SHP77 (cell line): Measurements from ENCODE around the gene C1orf94.

Experiments
- DNase-seq, 2 experiments: peaks; one replicate each; lab custom pipeline; 2025; lab: John Stamatoyannopoulos, UW

Gene C1orf94, protein sequence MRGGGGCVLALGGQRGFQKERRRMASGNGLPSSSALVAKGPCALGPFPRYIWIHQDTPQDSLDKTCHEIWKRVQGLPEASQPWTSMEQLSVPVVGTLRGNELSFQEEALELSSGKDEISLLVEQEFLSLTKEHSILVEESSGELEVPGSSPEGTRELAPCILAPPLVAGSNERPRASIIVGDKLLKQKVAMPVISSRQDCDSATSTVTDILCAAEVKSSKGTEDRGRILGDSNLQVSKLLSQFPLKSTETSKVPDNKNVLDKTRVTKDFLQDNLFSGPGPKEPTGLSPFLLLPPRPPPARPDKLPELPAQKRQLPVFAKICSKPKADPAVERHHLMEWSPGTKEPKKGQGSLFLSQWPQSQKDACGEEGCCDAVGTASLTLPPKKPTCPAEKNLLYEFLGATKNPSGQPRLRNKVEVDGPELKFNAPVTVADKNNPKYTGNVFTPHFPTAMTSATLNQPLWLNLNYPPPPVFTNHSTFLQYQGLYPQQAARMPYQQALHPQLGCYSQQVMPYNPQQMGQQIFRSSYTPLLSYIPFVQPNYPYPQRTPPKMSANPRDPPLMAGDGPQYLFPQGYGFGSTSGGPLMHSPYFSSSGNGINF

DNA sequence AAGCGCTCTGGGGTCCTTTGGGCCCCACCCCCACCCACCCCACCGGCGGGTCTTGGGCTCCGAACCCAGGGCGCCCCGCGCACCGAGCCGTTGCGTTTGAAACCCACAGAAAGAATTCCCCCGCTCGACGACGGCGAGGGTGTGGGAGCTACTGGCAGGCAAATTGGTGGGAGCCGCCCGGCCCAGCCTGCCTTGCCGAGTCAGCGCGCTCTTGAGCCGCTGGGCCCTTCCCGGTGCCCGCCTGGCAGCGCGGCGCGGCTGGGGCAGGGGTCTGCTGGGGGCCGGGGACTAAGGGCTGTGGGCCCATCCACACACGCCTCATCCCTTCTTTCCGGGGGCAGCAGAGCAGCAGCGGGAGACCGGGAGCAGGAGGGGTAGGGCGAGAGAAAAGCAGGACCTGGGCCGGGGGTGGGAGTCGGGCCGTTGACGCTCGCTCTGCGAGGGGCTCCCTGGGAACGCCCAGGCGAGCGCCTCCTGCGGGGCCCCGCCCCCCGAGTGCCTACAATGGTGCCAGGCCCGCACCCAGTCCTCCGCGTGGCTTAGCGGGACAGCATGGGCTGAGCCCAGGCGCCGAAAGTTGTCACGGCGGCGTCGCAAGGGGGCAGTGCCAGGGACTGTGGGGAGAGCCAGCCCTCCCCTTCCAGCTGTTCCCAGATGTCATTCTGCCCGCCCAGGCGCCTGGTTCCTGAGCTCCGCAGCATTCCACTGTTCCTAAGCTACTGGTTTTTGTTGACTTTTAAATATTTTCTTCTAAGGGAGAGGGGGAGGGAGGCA, at the start of gene C1orf94:
TSS of gene C1orf94 (plus strand) at position 78 of the 774 bp plus-strand sequence. CDS start 883 bp downstream, outside the sequence.
- no peak for DNase-seq

DNA sequence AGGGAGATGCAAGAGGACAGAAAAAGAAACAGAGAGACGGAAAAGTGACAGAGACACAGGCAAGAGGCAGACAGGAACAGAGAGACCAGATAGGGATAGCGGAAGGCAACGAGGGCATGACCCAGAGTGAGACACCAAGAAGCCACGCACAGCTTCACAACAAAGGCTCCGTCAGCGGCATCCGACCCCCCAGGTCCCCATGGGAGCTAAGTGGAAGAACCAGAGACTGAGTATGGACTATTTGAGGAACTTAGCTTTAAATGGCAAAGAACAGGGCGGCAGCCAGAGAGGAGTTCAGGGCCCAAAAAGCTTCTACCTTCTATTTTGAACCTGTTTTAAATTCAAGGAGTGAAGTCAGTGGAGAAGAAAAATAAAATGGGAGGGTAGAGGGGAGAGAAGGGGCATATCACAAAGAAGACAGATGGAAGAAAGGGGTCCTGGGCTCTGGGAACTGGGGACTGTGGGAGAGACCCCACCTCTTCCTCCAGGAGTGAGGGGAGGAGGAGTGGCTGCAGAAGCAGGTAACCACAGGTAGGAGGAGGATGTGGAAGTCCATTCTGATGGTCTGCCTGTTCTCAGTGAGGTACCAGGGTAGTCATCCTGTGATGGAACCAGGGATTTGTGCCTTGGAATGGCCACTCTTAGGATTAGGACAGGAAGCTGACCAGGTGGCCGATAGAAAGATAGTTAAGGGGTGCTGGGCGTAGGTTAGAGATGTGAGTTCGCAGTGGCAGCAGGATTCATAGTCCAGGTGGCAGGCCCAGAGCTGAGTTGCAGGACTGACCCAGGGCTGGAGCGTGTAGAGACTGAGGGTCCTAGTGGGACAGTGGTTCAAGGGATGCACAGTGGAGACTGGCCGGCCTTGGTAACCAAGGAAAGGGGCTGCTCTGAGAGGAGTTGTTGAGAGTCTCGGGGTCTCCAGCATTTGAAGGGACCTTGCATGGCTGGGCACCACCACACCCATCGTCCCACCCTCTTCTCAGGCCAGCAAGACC, 49.4 kb upstream of the C1orf94 start:
- DNase-seq: no peak

DNA sequence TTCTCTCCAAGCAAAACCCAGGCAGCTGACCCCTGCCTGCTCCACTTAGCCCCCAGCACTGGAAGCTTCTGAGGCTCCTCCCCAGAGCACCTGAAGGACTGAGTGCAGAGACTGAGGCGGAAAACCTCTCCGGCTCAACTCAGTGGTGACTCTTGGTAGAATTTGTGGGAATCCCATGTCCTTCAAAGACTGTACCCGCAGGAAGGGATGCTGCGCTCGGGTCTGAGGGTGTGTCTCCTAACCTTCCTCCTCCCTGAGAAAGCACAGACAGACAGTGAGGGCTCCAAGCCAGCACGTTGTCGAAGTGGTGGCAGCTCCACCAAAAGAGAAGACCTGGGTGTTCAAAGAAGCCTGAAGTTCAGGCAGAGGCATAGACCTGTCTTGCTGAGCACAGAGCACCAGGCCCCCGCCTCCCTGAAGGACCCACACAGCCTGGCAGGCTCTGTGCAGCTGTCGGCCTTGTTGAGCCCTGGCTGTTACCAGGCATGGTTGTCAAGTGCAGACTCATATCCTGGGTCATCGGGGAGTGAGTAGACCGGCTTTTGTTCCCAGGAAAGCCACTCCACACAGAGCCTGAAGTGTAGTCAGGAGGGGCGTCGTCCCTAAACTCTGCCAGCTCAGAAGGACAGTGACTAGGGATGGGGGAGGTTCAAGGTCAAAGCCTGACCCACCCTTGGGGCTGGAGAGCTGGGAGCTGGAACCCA, 48.4 kb upstream of the C1orf94 start:
- no peak for DNase-seq

DNA sequence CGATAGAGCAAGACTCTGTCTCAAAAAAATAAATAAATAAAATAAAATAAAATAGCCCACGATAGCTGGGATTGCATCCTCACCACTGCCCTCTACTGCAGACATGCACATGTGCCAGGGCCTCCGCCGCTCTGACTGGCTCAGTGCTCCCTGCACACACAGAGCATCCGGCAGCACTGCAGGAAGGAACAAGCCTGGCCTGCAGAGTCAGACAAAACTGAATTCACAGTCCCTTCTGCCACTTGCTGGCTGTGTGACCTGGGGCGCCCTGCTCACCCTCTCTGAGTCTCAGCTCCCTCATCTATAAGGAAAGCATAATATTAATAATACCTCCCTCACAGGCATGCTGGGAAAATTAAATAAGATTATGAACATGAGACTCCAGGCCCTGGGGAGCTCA, 47.1 kb upstream of the C1orf94 start:
- no peak for DNase-seq

DNA sequence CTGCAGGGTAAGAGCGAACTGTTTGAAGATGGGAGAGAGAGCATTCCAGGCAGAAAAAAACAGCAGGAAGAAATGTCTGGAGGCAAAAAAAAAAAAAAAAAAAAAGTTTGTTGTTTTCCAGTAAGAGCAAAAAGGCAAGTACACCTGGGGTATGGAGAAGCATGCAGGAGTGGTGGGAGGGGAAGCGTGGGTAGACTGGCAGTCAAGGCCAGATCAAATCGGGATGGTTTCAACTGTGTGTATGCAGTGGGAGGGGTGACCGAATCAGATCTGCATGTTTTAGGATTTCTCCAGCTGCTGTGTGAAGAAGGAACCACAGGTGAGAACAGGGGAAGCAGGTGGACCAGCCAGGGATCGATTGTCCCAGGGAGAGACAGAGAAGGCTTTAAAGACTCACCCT, 46.4 kb upstream of the C1orf94 start:
- DNase-seq: no peak

DNA sequence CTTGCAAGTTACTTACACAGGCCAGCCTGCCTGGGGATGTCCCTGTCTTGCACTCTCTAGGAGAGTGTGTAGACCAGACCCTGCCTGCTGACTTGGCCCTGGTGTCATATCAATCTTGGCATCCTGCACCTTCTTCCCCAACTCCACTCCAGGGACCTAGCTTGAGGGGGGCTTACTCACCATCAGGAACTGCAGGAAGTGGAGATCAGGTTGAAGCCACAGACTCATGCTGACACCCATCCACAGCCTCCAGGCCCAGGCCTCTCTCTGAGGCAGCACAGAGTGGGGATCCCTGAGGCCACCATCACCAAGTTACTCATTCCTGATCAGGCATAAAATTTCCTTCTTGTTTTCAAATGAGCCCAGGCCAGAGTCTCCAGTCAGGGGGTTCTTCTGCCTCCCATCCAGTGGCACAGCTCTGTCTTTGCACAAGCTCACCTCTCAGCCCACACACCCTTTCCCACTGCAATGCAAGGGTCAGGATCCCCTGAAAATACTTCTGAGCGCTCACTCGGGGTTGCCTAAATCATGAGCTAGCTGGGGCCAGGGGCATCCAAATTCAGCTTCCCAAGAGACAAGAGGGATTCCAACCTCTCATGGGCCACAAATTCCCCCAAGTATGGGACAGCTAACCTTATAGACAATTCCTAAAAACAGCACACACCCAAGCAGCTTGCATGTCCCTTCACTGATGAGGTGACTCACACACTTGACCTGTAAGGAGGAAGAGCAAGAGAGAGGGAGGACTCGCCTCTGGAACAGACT, 45.1 kb upstream of the C1orf94 start:
- DNase-seq: no peak

DNA sequence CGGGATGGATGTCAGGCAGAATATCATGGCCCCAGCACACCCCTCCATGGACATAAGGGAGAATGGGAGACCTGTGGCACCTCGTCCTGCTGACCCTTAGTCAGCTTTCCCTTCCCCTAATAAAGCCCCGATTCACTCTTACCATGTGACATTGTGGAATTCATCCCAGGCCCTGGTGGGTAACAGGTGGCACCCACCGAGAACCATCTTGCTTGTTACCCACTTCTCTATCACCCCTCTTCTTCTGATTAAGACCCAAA, 44.6 kb upstream of the C1orf94 start:
- DNase-seq: no peak

DNA sequence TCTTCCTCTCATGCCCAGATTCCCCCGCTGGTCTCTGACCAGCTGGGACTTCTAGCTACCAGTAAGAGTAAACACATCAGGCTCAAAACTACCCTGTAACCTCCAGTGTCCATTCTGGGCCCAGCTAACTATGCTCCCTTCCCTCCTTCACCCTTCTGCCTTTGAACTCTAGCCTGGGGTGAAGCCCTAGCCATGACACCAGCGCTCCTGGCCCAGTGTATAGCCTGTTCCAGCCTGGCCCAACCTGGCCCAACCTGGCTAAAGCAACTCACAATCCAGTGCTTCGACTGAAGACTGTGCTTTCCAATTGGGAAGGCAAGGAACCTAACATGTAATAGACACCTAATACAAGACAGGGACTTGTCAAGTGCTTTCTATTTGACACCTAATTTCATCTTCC, 39.3 kb upstream of the C1orf94 start:
- DNase-seq: no peak

DNA sequence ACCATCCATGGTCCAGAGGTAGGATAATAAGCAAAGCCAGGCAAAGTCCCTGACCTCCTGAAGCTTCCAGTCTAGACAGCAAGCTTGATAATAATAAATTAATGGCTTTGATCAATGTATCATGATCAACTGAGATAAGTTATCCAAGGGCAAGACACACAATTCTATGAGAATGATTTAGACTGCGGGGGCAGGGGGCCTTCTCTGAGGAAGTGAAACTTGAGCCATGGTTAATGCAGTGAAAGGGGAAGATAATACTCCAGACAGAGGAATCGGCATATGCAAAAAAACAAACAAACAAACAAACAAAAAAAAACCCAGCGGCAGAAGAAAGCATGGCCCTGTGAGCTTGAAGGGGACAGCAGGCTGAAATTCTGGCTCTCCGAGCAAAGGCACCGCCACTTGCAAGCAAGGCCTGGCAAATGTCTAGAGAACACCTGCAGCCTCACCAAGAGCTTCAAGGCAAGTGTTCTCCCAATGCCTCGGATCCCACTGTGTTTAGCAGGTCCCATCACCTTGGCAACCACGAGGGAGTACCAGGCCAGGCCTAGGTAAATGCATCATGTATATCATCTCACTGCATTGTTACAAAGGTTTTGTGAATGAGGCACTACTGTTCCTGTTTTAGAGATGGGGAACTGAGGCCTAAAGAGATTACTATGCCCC, 36.6 kb upstream of the C1orf94 start:
- DNase-seq: no peak

DNA sequence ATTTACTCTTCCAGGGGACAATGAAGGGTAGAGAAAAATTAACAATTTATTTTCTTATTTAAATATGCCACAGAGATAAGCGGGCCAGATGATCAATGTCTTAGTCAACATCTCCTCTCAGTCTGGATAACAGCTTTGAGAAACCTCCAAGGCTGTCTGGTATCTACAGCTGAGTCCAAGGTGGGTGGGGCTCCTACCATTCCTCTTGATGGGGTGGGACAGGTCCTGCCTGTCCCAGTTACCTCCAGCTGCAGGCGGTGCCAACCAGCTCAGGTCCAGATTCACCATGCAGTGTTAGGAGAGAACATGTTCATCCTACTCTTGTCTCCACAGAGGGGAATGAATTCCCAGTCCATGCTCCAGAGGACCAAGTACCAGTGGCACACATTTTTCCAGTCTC, 32.7 kb upstream of the C1orf94 start:
- DNase-seq: no peak

DNA sequence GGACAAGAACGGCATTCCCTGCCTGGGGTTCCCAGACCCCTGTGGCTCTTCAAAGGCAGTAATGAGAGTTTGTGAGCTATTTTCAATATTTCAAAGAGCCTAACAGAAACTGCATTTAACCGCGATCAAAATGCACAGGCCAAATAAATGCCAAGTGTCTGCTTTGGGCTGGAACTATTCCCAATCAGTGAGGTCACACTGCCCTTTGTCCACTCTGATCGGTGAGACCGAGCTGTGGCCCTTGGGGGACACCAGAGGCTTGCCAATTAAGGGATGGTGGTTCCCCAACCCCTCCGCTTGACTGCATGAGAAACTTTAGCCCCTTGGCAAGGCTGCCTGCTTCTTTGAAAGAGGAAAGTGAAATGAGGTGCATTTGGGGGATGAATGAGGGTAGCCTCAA, 31.9 kb upstream of the C1orf94 start:
- DNase-seq: no peak

DNA sequence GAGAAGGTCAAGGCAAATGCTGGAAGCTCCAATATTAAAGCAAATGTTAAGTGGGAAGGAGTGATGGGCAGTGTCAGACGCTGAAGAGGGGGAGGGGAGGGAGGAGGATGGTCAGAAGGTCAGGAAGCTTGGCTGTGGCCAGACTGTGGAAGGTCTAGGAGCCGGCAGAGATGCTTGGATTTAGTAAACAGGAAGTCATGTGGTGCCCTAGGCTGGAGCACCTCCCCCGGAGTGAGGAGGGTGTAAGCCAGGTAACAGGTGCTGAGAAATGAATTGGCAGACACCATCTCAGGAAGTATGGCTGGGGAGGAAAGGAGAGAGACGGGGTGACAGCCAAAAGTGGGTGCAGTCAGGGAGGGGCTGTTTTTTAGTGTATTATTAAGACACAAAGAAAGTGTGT, 29.4 kb upstream of the C1orf94 start:
- DNase-seq: no peak

DNA sequence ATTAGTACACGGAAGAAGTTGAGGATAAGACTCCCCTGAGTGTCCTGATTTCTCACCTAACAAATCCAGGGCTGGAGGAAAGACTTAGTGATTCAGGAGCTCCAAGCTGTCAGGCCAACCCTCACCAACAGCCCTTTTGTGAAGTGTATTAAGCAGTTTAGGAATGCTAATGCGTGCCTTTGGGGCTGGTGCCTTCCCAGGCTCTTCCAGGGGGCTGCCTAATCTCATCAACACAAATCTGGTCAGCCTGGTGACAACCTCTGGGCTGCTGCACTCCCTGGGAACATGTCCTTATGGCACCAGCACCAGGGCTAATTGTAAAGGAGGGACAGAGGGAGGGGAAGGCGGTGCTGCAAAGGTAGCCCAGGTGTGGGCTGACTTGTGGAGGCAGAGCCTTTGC, 27.2 kb upstream of the C1orf94 start:
- DNase-seq: no peak

DNA sequence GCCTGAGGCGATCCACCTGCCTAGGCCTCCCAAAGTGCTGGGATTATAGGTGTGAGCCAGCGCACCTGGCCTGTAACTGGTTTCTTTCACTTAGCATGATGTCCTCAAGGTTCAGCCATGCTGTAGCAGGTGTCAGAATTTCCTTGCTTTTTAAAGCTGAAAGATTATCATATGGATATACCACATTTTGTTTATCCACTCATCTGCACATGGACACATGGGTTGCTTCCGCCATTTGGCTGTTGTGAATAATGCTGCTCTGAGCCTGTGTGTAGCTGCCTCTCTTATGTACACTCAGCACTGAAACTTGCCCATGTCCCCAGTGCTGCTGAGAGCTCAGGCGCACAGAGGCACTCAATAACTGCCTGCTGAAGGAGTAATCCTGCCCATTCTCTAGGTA, 23.5 kb upstream of the C1orf94 start:
- DNase-seq: no peak

DNA sequence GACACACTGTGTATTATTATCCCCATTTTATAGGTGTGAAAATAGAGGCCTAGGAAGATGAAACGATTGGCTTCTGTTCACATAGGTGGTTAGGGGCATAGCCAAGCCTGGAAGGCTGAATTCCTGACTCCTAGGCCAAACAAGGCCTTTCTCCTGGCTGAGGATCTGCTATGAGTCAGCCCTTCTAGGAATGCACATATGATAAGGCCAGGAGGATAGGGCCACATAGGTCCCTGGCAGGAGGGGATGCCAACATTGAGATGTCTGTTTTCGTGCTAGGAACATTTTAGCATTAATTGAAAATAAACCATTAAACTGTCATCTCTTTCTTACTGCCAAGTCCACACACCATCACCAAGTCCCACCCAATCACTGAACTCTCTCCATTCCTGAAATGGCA, 20.8 kb upstream of the C1orf94 start:
- no peak for DNase-seq

DNA sequence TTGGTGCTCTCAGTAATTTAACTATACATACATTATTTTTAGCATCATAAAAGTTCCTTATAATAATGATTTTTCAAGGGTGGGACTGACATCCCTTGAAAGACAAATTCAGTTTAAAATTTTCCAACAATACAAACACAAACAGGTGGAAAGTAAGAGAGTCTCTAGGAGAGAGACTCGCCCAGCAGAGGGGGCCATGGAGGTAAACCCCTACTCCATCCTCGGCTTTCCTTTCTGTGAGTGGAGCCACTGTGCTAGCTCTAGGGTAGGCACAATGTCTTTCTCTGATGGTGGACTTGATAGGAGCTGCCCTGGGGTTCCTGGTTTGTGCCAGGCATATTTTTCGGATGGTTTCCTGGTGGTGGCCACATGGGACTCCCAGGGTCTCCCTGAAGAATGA, 20.0 kb upstream of the C1orf94 start:
- no peak for DNase-seq

DNA sequence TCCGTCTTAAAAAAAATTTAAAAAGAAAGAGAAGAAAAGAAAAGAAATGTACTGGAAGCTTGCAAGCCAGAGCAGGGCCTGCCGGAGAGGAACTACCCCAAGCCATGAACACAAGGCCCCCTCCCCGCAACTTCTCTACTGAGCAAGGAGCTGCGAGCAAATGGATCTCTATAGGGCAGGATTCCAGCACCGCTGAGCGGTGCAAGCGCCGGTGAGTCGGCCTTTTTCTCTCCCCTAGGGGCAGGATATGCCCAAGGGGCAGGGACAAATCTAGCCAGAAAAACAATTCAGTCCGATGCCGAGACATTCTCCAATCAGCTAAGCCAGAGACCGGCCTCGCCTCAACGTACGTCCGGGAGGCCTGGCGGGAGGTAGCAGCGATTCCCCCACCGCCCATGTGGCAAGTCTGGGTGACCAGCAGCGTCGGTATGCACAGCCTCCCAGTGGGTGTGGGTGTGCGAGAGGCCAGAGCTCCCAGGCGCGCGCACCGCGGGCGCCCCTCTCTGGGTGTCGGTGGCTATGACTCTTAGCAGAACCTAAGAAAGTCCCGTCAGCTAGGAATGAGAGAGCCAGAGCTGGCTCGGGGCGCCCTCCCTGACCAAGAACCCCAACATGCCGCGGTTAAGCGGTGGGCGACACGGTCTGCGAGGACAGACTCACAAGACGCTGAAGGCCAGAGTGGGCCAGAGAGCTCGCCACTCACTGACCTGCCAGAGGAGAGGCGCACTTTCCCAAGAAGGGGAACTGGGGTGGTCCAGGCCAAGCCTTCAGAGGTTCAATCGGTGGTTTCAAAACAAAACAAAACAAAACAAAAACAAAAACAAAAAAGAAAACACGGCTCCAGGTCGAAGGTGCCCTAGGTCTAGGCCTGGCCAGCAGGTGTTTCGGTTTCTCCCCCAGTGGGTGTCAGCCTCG, 13.6 kb upstream of the C1orf94 start:
- no peak for DNase-seq

DNA sequence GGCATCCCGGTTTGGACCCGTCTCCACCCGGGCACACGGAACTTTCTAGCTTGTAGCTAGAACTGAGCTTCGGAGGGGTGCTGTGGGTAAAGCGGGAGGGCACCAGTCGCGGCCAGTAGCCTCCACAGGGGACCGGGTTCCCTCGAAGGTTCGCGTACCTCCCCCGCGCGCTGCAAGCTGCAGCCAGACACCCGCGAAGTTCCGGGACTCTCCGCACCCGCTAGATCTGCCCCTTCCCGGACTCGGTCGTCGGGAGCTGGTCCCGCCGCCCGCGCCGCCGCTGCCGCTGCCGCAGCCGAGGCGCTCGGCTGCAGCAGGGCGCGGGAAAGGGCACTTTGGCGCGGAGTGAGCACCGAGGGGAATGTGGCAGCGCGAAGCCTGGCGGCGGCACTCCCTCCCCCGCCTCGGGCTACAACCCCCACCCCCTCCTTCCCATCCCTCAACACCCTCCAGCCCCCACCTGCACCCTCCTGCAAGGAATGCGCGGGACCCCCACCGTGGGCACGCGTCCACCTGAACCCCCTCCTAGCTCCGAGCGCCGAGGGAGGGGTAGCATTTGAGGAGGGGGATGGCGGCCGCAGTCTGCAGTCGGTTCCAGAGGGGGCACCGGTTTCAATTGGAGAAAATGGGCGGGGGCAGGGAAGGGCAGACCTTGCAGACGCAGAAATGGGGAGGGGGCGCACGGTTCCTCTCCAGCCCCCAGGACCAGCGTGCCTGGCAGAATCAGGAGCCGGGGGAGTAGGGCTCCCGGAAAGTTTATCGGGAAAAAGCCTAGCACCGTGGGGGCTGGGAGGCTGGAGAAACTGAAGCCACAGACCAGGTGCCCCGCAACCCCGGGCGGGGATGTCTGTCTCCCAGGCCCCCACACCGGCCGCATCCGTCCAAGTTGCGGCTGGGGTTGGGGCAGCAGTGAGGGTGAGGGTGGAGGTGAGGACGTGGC, 12.6 kb upstream of the C1orf94 start:
- no peak for DNase-seq
